ENCODE results near the gene PCGF3. TPM values are rescaled to one million over a fixed set of nuclear protein-coding genes. Genes with fewer than 3 reads are reported as not detected.

The PCGF3 gene
- total RNA-seq, 1 donor from 2014 or later, result 23.0 TPM

GRCh38 chr4:677431-678293 lies 28.0 kb upstream of the PCGF3 start:
- H3K27ac ChIP-seq (ENCODE audit: low read depth, low read length), result peak overlapping the region; percentile 95
- peaks cover 0 to 17% (median 8%) of the 10 kb centered on the region in 3 donors for H3K27me3 ChIP-seq (ENCODE audit: control insufficient read depth in 3 of 3, insufficient read depth in 3 of 3, low read length in 3 of 3)
- peak overlapping the region; percentile 48 to 64 (median 61) for H3K4me3 ChIP-seq (ENCODE audit: low read length in 3 of 3)
- H3K36me3 ChIP-seq (ENCODE audit: control insufficient read depth in 3 of 3, insufficient read depth in 3 of 3, low read length in 3 of 3), result peaks cover 0 to 4% (median 3%) of the 10 kb centered on the region in 3 donors
- peaks cover 50 to 69% (median 56%) of the 10 kb centered on the region in 3 donors for H3K4me1 ChIP-seq (ENCODE audit: control insufficient read depth in 3 of 3, insufficient read depth in 3 of 3, low read length in 3 of 3)
- H3K9ac ChIP-seq (ENCODE audit: low read depth in 1 of 3, low read length in 3 of 3), result peak overlapping the region in 2 of 3 donors; percentile 79 to 97
- H3K9me3 ChIP-seq (ENCODE audit: control insufficient read depth in 3 of 3, low read length in 3 of 3), result no peaks in the 10 kb centered on the region

- Histone ChIP-seq H3K9me3 (ENCODE audit: control insufficient read depth in 3 of 3, low read length in 3 of 3) (no peaks in the 10 kb centered on the region), H3K4me1 (ENCODE audit: control insufficient read depth in 3 of 3, insufficient read depth in 3 of 3, low read length in 3 of 3) (peaks cover 46 to 62% (median 55%) of the 10 kb centered on the region in 3 donors), H3K27me3 (ENCODE audit: control insufficient read depth in 3 of 3, insufficient read depth in 3 of 3, low read length in 3 of 3) (peaks cover 0 to 17% (median 8%) of the 10 kb centered on the region in 3 donors), H3K9ac (ENCODE audit: low read depth in 1 of 3, low read length in 3 of 3) (peak overlapping the region in 2 of 3 donors; percentile 62 to 79), H3K36me3 (ENCODE audit: control insufficient read depth in 3 of 3, insufficient read depth in 3 of 3, low read length in 3 of 3) (no peaks in the 10 kb centered on the region), H3K27ac (ENCODE audit: low read depth, low read length) (no peak overlapping the region), H3K4me3 (ENCODE audit: low read length in 3 of 3) (no peak overlapping the region)
Measured at GRCh38 chr4:678331-679103, 27.1 kb upstream of the PCGF3 start.

DNA sequence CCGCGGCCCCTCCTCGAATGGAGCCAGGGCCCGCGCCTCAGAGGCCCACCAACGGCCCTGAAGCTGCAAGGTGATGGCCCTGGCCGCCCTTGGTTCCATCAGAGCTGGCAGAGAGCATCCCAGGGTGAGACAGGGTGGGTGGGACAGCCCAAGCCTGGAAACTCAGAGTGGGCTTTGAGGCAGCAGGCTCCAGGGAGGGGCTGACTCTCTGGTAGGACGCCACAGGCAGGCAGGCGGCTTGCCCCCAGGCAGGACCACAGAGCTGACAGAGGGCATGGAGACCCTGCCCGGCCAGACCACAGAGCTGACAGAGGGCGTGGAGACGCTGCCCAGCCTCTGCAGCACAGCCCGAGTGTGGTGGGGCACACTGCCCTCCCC lies 26.5 kb upstream of the PCGF3 start:
- no peak overlapping the region for H3K4me3 ChIP-seq (ENCODE audit: low read length in 3 of 3)
- peaks cover 0 to 17% (median 8%) of the 10 kb centered on the region in 3 donors for H3K27me3 ChIP-seq (ENCODE audit: control insufficient read depth in 3 of 3, insufficient read depth in 3 of 3, low read length in 3 of 3)
- no peak overlapping the region for H3K27ac ChIP-seq (ENCODE audit: low read depth, low read length)
- H3K36me3 ChIP-seq (ENCODE audit: control insufficient read depth in 3 of 3, insufficient read depth in 3 of 3, low read length in 3 of 3), result no peaks in the 10 kb centered on the region
- no peaks in the 10 kb centered on the region for H3K9me3 ChIP-seq (ENCODE audit: control insufficient read depth in 3 of 3, low read length in 3 of 3)
- no peak overlapping the region for H3K9ac ChIP-seq (ENCODE audit: low read depth in 1 of 3, low read length in 3 of 3)
- H3K4me1 ChIP-seq (ENCODE audit: control insufficient read depth in 3 of 3, insufficient read depth in 3 of 3, low read length in 3 of 3), result peaks cover 50 to 68% (median 57%) of the 10 kb centered on the region in 3 donors

GRCh38 chr4:679629-680028 lies 26.0 kb upstream of the PCGF3 start:
- H3K27me3 ChIP-seq (ENCODE audit: control insufficient read depth in 3 of 3, insufficient read depth in 3 of 3, low read length in 3 of 3), result peaks cover 0 to 17% (median 8%) of the 10 kb centered on the region in 3 donors
- no peak overlapping the region for H3K27ac ChIP-seq (ENCODE audit: low read depth, low read length)
- H3K4me1 ChIP-seq (ENCODE audit: control insufficient read depth in 3 of 3, insufficient read depth in 3 of 3, low read length in 3 of 3), result peaks cover 51 to 70% (median 59%) of the 10 kb centered on the region in 3 donors

DNA sequence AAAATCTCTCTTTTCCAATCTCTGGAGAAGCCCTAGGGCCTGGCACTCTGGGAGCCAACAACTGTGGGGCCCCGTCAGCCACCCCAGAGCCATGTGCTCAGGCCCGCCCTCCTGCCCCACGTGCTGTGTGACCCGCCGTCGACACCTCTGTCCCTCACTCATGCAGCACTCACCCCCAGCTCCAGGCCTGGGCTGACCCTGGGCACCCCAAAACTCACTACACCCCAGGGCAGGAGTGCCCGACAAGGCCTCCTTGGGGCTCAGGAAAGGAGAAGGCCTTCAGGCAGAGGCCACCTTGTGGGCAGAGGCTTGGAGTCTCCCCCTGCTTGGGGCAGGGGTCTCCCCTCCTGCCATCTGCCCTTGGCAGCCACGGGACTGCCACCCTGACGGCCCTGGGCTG lies 25.5 kb upstream of the PCGF3 start:
- Histone ChIP-seq H3K9ac (ENCODE audit: low read depth in 1 of 3, low read length in 3 of 3) (peak overlapping the region in 1 of 3 donors; percentile 62), H3K27me3 (ENCODE audit: control insufficient read depth in 3 of 3, insufficient read depth in 3 of 3, low read length in 3 of 3) (peaks cover 0 to 17% (median 8%) of the 10 kb centered on the region in 3 donors), H3K4me1 (ENCODE audit: control insufficient read depth in 3 of 3, insufficient read depth in 3 of 3, low read length in 3 of 3) (peaks cover 48 to 67% (median 56%) of the 10 kb centered on the region in 3 donors), H3K9me3 (ENCODE audit: control insufficient read depth in 3 of 3, low read length in 3 of 3) (no peaks in the 10 kb centered on the region), H3K27ac (ENCODE audit: low read depth, low read length) (no peak overlapping the region), H3K4me3 (ENCODE audit: low read length in 3 of 3) (no peak overlapping the region), H3K36me3 (ENCODE audit: control insufficient read depth in 3 of 3, insufficient read depth in 3 of 3, low read length in 3 of 3) (no peaks in the 10 kb centered on the region)

More at GRCh38 chr4:679629-680028, 26.0 kb upstream of the PCGF3 start:
- no peak overlapping the region for H3K4me3 ChIP-seq (ENCODE audit: low read length in 3 of 3)
- H3K9ac ChIP-seq (ENCODE audit: low read depth in 1 of 3, low read length in 3 of 3), result no peak overlapping the region
- H3K9me3 ChIP-seq (ENCODE audit: control insufficient read depth in 3 of 3, low read length in 3 of 3), result no peaks in the 10 kb centered on the region
- no peaks in the 10 kb centered on the region for H3K36me3 ChIP-seq (ENCODE audit: control insufficient read depth in 3 of 3, insufficient read depth in 3 of 3, low read length in 3 of 3)

DNA sequence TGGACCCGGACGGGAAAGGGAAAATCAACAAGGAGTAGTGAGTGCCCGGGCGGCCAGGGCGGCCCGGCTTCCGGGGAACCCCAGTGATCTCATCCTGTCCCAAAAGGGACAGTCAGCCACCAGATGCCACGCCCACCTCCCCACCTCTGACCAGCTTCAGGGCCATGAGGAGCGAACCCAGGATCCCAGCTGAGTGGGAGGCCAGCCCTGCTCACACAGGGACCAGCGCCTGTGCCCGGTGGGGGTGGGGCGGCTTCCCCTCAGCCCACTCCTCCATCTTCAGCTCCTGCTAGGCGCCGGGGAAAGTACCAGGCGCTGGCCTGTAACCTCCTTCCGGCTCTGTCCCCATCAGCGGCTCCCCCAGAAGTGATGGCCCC lies 25.1 kb upstream of the PCGF3 start:
- H3K27me3 ChIP-seq (ENCODE audit: control insufficient read depth in 3 of 3, insufficient read depth in 3 of 3, low read length in 3 of 3), result peaks cover 0 to 17% (median 8%) of the 10 kb centered on the region in 3 donors
- H3K9ac ChIP-seq (ENCODE audit: low read depth in 1 of 3, low read length in 3 of 3), result peak overlapping the region in 1 of 3 donors; percentile 62
- peak overlapping the region; percentile 35 to 52 (median 51) for H3K4me3 ChIP-seq (ENCODE audit: low read length in 3 of 3)
- H3K9me3 ChIP-seq (ENCODE audit: control insufficient read depth in 3 of 3, low read length in 3 of 3), result no peaks in the 10 kb centered on the region
- no peaks in the 10 kb centered on the region for H3K36me3 ChIP-seq (ENCODE audit: control insufficient read depth in 3 of 3, insufficient read depth in 3 of 3, low read length in 3 of 3)
- no peak overlapping the region for H3K27ac ChIP-seq (ENCODE audit: low read depth, low read length)
- H3K4me1 ChIP-seq (ENCODE audit: control insufficient read depth in 3 of 3, insufficient read depth in 3 of 3, low read length in 3 of 3), result peaks cover 44 to 63% (median 52%) of the 10 kb centered on the region in 3 donors

DNA sequence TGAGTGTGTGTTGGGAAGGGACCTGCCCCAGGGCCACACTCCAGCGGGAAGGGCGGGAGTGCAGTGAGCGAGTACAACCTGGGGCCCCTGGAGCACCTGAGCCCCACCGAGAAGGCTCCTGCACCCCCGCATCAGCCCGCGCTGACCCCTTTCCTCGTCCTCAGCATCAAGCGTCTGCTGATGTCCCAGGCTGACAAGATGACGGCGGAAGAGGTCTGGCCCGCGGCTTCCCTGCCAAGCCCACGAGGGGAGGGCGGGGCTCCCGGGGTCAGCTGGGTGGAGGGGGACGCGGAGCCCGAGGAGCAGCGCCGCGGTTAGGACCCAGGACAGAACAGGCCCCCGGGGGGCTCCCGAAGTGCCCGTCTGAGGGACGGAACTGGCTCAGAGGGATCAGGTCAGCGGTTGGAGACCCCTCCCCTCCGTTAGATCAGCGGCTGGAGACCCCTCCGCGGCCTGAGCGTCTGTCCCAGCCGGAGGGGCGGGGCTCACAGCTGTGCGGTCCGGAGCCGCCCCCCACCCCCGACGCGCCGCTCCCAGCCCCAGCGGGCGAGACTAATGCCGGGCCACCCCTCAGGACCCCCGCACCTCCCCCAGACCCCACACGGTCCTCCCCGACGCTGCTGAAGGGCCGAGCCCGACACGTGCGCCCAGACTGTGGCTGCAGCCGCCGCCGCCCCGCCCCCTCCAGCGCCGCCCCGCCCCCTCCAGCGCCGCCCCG lies 24.5 kb upstream of the PCGF3 start:
- peak overlapping the region in 2 of 3 donors; percentile 43 to 62 for H3K9ac ChIP-seq (ENCODE audit: low read depth in 1 of 3, low read length in 3 of 3)
- peak overlapping the region; percentile 35 to 52 (median 51) for H3K4me3 ChIP-seq (ENCODE audit: low read length in 3 of 3)
- H3K9me3 ChIP-seq (ENCODE audit: control insufficient read depth in 3 of 3, low read length in 3 of 3), result no peaks in the 10 kb centered on the region
- peaks cover 0 to 17% (median 8%) of the 10 kb centered on the region in 3 donors for H3K27me3 ChIP-seq (ENCODE audit: control insufficient read depth in 3 of 3, insufficient read depth in 3 of 3, low read length in 3 of 3)
- no peaks in the 10 kb centered on the region for H3K36me3 ChIP-seq (ENCODE audit: control insufficient read depth in 3 of 3, insufficient read depth in 3 of 3, low read length in 3 of 3)
- H3K27ac ChIP-seq (ENCODE audit: low read depth, low read length), result no peak overlapping the region
- H3K4me1 ChIP-seq (ENCODE audit: control insufficient read depth in 3 of 3, insufficient read depth in 3 of 3, low read length in 3 of 3), result peaks cover 38 to 57% (median 46%) of the 10 kb centered on the region in 3 donors

- no peaks in the 10 kb centered on the region for H3K36me3 ChIP-seq (ENCODE audit: control insufficient read depth in 3 of 3, insufficient read depth in 3 of 3, low read length in 3 of 3)
- no peaks in the 10 kb centered on the region for H3K9me3 ChIP-seq (ENCODE audit: control insufficient read depth in 3 of 3, low read length in 3 of 3)
- H3K4me3 ChIP-seq (ENCODE audit: low read length in 3 of 3), result no peak overlapping the region
- H3K27ac ChIP-seq (ENCODE audit: low read depth, low read length), result no peak overlapping the region
- peaks cover 36 to 55% (median 43%) of the 10 kb centered on the region in 3 donors for H3K4me1 ChIP-seq (ENCODE audit: control insufficient read depth in 3 of 3, insufficient read depth in 3 of 3, low read length in 3 of 3)
- peaks cover 0 to 17% (median 8%) of the 10 kb centered on the region in 3 donors for H3K27me3 ChIP-seq (ENCODE audit: control insufficient read depth in 3 of 3, insufficient read depth in 3 of 3, low read length in 3 of 3)
- H3K9ac ChIP-seq (ENCODE audit: low read depth in 1 of 3, low read length in 3 of 3), result no peak overlapping the region
Measured at GRCh38 chr4:681736-682451, 23.7 kb upstream of the PCGF3 start.
